IMR-90 (cell line): Measurements from ENCODE around the gene DDAH2. TPM values are rescaled to one million over a fixed set of nuclear protein-coding genes. Genes with fewer than 3 reads are reported as not detected.

Experiments used
- ATAC-seq: fragments of 200-7000 bp; cut with Tn5 transposase; 2 replicates; pipeline ENCODE4 v1.9.1; 2020; ENCODE audit warnings: low read depth, mild to moderate bottlenecking, moderate library complexity
- BruUV-seq: library from RNA; stranded (reverse); fragments of 400-500 nt; replicated peaks from 2 replicates; lab custom pipeline; 2021; lab: Mats Ljungman, UMichigan
- CTCF ChIA-PET: fragments of 300-600 bp; formaldehyde crosslinking; extraction: SDS; loops from one replicate; lab custom pipeline; 2021; ENCODE audit warnings: antibody characterized with exemption; lab: Yijun Ruan, JAX
- POLR2A ChIA-PET: fragments of 300-600 bp; sonication (Branson Sonifier 250); formaldehyde crosslinking; loops from one replicate; lab custom pipeline; 2022; ENCODE audit warnings: antibody characterized with exemption; ENCODE audit not compliant: unreplicated experiment; lab: Charles Lee
- DNase-seq: peaks from one replicate; pipeline ENCODE4 v3.0.0; 2013
- H2AFZ ChIP-seq: replicated peaks from 2 replicates; pipeline ENCODE3; 2013; ENCODE audit warnings: low read length, mild to moderate bottlenecking; ENCODE audit not compliant: poor library complexity
- H2AK5ac ChIP-seq: 2 replicates; pipeline ENCODE4 v1.6.1; 2013; ENCODE audit warnings: low read depth, low read length, inconsistent platforms
- H2AK9ac ChIP-seq: replicated peaks from 2 replicates; pipeline ENCODE3; 2013; ENCODE audit warnings: mild to moderate bottlenecking, low read depth, low read length, moderate library complexity; ENCODE audit not compliant: poor library complexity
- H2BK120ac ChIP-seq: 2 replicates; pipeline ENCODE4 v1.6.1; 2013; ENCODE audit warnings: low read depth, low read length, inconsistent platforms
- H2BK15ac ChIP-seq: 3 replicates; pipeline ENCODE4 v1.6.1; 2013; ENCODE audit warnings: low read depth, low read length, inconsistent platforms
- H2BK20ac ChIP-seq: 2 replicates; pipeline ENCODE4 v1.6.1; 2013; ENCODE audit warnings: low read depth, mild to moderate bottlenecking, inconsistent platforms, low read length, moderate library complexity
- H2BK5ac ChIP-seq: 2 replicates; pipeline ENCODE4 v1.6.1; 2013; ENCODE audit warnings: mild to moderate bottlenecking, low read depth, low read length, inconsistent platforms; ENCODE audit not compliant: poor library complexity, severe bottlenecking
- H3K14ac ChIP-seq: replicated peaks from 2 replicates; pipeline ENCODE4 v1.6.1; 2013; ENCODE audit warnings: low read depth, low read length, inconsistent platforms
- H3K18ac ChIP-seq: 2 replicates; pipeline ENCODE4 v1.6.1; 2013; ENCODE audit warnings: low read depth, low read length, control low read depth
- H3K23ac ChIP-seq: 2 replicates; pipeline ENCODE4 v1.6.1; 2013; ENCODE audit warnings: low read depth, low read length, inconsistent platforms
- H3K27ac ChIP-seq: 2 replicates; pipeline ENCODE4 v1.5.1; 2013; ENCODE audit warnings: mild to moderate bottlenecking, control low read depth, low read length; ENCODE audit not compliant: insufficient read depth
- H3K27me3 ChIP-seq: 2 replicates; pipeline ENCODE4 v1.6.1; 2013; ENCODE audit warnings: low read length; ENCODE audit not compliant: control insufficient read depth, insufficient read depth
- H3K36me3 ChIP-seq: 2 replicates; pipeline ENCODE4 v1.6.1; 2013; ENCODE audit warnings: low read length, mixed read lengths; ENCODE audit not compliant: control insufficient read depth, insufficient read depth
- H3K4ac ChIP-seq: 2 replicates; pipeline ENCODE4 v1.6.1; 2013; ENCODE audit warnings: low read depth, low read length, inconsistent platforms
- H3K4me1 ChIP-seq: 2 replicates; pipeline ENCODE4 v1.6.1; 2013; ENCODE audit warnings: low read length, mixed read lengths; ENCODE audit not compliant: control insufficient read depth, insufficient read depth
- H3K4me2 ChIP-seq: 2 replicates; pipeline ENCODE4 v1.6.1; 2013; ENCODE audit warnings: low read depth, mild to moderate bottlenecking, control low read depth, low read length, moderate library complexity
- H3K4me3 ChIP-seq: 2 replicates; pipeline ENCODE4 v1.5.1; 2013; ENCODE audit warnings: low read depth, mild to moderate bottlenecking, control low read depth, low read length, moderate library complexity; ENCODE audit not compliant: insufficient read depth
- H3K56ac ChIP-seq: 2 replicates; pipeline ENCODE4 v1.6.1; 2013; ENCODE audit warnings: low read length, inconsistent platforms; ENCODE audit not compliant: insufficient read depth; ENCODE audit errors: extremely low read depth
- H3K79me1 ChIP-seq, 2 experiments: 2 replicates each; pipeline ENCODE4 v1.6.1; 2013; ENCODE audit warnings: low read length in 2 of 2, inconsistent platforms in 1 of 2, low read depth in 1 of 2
- H3K9ac ChIP-seq: 2 replicates; pipeline ENCODE4 v1.6.1; 2013; ENCODE audit warnings: low read depth, low read length, control low read depth
- H3K9me1 ChIP-seq: 2 replicates; pipeline ENCODE4 v1.6.1; 2013; ENCODE audit warnings: low read length, inconsistent platforms; ENCODE audit not compliant: insufficient read depth
- H3K9me3 ChIP-seq: 2 replicates; pipeline ENCODE4 v1.6.1; 2013; ENCODE audit warnings: low read length; ENCODE audit not compliant: control insufficient read depth, insufficient read depth
- H4K20me1 ChIP-seq: 2 replicates; pipeline ENCODE4 v1.6.1; 2013; ENCODE audit warnings: low read length, inconsistent platforms; ENCODE audit not compliant: insufficient read depth
- H4K5ac ChIP-seq: 2 replicates; pipeline ENCODE4 v1.6.1; 2013; ENCODE audit warnings: mild to moderate bottlenecking, low read depth, low read length, control low read depth
- H4K8ac ChIP-seq, 2 experiments: 2 replicates each; pipeline ENCODE4 v1.6.1; 2013; ENCODE audit warnings: low read depth in 2 of 2, low read length in 2 of 2, control low read depth in 1 of 2, inconsistent platforms in 1 of 2
- H4K91ac ChIP-seq: 2 replicates; pipeline ENCODE4 v1.6.1; 2013; ENCODE audit warnings: low read depth, low read length, inconsistent platforms; ENCODE audit not compliant: insufficient read depth
- CEBPB ChIP-seq: IDR thresholded peaks from 2 replicates; pipeline ENCODE4 v1.6.1; 2012; ENCODE audit warnings: low read depth, low read length, improper control_type of control experiment
- CHD1 ChIP-seq: IDR thresholded peaks from 2 replicates; pipeline ENCODE4 v1.6.1; 2012; ENCODE audit warnings: low read depth, low read length, improper control_type of control experiment
- CTCF ChIP-seq: conservative IDR thresholded peaks from 2 replicates; pipeline ENCODE4 v1.5.1; 2012; ENCODE audit warnings: mild to moderate bottlenecking, low read depth, low read length, improper control_type of control experiment
- FOS ChIP-seq: fragments of 150-350 bp; IDR thresholded peaks from 2 replicates; pipeline ENCODE4 v1.6.1; 2016; ENCODE audit warnings: low read depth, low read length
- MAFK ChIP-seq: IDR thresholded peaks from 2 replicates; pipeline ENCODE4 v1.6.1; 2012; ENCODE audit warnings: low read depth, low read length, improper control_type of control experiment
- MAZ ChIP-seq: IDR thresholded peaks from 2 replicates; pipeline ENCODE4 v1.6.1; 2012; ENCODE audit warnings: low read depth, mild to moderate bottlenecking, low read length, improper control_type of control experiment, moderate library complexity, borderline replicate concordance
- MXI1 ChIP-seq: IDR thresholded peaks from 2 replicates; pipeline ENCODE4 v1.6.1; 2012; ENCODE audit warnings: low read depth, mild to moderate bottlenecking, low read length, moderate library complexity, borderline replicate concordance
- NFE2L2 ChIP-seq: fragments of 150-350 bp; IDR thresholded peaks from 2 replicates; pipeline ENCODE4 v1.6.1; 2016; ENCODE audit warnings: low read depth, mild to moderate bottlenecking, low read length
- POLR2A ChIP-seq: IDR thresholded peaks from 2 replicates; pipeline ENCODE4 v1.6.1; 2012; ENCODE audit warnings: mild to moderate bottlenecking, low read depth, low read length
- RAD21 ChIP-seq: IDR thresholded peaks from 2 replicates; pipeline ENCODE4 v1.6.1; 2012; ENCODE audit warnings: low read length, improper control_type of control experiment
- RFX5 ChIP-seq: IDR thresholded peaks from 2 replicates; pipeline ENCODE4 v1.8.0; 2012; ENCODE audit warnings: low read depth, mild to moderate bottlenecking, low read length, moderate library complexity
- SMC3 ChIP-seq: fragments of 150-350 bp; IDR thresholded peaks from 2 replicates; pipeline ENCODE4 v1.6.1; 2016; ENCODE audit warnings: low read depth, mild to moderate bottlenecking, antibody characterized with exemption, low read length, moderate library complexity
- WGBS, 2 experiments: methylation state at CpG; one replicate each; pipeline versions ENCODE4 v1.1.5 to v1.1.7; 2013; ENCODE audit warnings: missing lambda C conversion rate in 2 of 2; ENCODE audit not compliant: insufficient read length in 1 of 2; ENCODE audit errors: extremely low coverage in 2 of 2; 5-methylcytosine and 5-hydroxymethylcytosine counted together
- dilution Hi-C: fragments of 300-500 bp; cut with HindIII; formaldehyde crosslinking; loops from one replicate; pipeline ENCODE4 v1.14.3; 2018; ENCODE audit warnings: low sequenced_read_pairs; ENCODE audit not compliant: unreplicated experiment
- in situ Hi-C: fragments of 300-500 bp; cut with MboI; formaldehyde crosslinking; loops from 3 replicates; pipeline ENCODE4 v1.14.3; 2019; ENCODE audit warnings: low sequenced_read_pairs, inconsistent platforms, mixed read lengths
- intact Hi-C: fragments of 100-400 bp; cut with micrococcal nuclease; formaldehyde crosslinking; loops from 2 replicates; pipeline ENCODE4 v1.10.0; 2022
- polyA plus RNA-seq, 3 experiments: library from polyadenylated mRNA; depleted of rRNA; stranded (reverse); fragments of >200 nt; gene quantifications; 2 replicates each; pipeline ENCODE4 v1.2.3, GENCODE V29; 2012; ENCODE audit warnings: low replicate concordance in 1 of 3
- total RNA-seq: library from RNA; depleted of rRNA; stranded (reverse); fragments of >200 nt; gene quantifications from 2 replicates; pipeline ENCODE4 v1.2.3, GENCODE V29; 2012

Gene DDAH2
- total and polyA plus RNA-seq, 2 of the 4 experiments (the other 2 are of a cell fraction): 40.7 to 57.9 TPM

- intact Hi-C loops: loop anchor here (2.0 kb wide), 2 partner anchors 28 to 128 kb away; no protein-coding TSS in a partner anchor
- in situ Hi-C loops: no loop called here
- Histone ChIP-seq H3K9me1 (peaks cover 10% of the 10 kb centered on the region), H2BK20ac (no peak overlapping the region), H3K18ac (peak overlapping the region; percentile 34), H3K23ac (peak overlapping the region; percentile 78), H2AK5ac (peak overlapping the region; percentile 6), H3K79me1 (peaks cover 21 to 41% of the 10 kb centered on the region in 2 experiments), H3K9ac (peak overlapping the region; percentile 77), H2BK5ac (peak overlapping the region; percentile 79), H4K8ac (peak overlapping the region; percentile 43 to 70; a peak in 3 of 4 replicates), H3K4me1 (peaks cover 6% of the 10 kb centered on the region), H3K14ac (peak overlapping the region; percentile 88), H3K27me3 (no peaks in the 10 kb centered on the region), H4K5ac (peak overlapping the region; percentile 13), H2AFZ (peak overlapping the region; percentile 92), H2BK15ac (no peak overlapping the region), H3K27ac (peak overlapping the region; percentile 82), H3K9me3 (no peaks in the 10 kb centered on the region), H3K56ac (peak overlapping the region; percentile 77), H2BK120ac (no peak overlapping the region; the same call in 1 of the 2 replicates), H4K91ac (peak overlapping the region; percentile 65), H4K20me1 (0 out of 2 replicates have a peak, but pooled peaks cover 11% of the 10 kb centered on the region), H2AK9ac (peak overlapping the region; percentile 88), H3K4ac (peak overlapping the region; percentile 70), H3K36me3 (peaks cover 12% of the 10 kb centered on the region), H3K4me3 (peak overlapping the region; percentile 67), H3K4me2 (peak overlapping the region; percentile 97)
- ChIA-PET POLR2A (interaction anchor here (0.9 to 1.2 kb wide), 2 partner anchors 28 to 42 kb away, joined by 3 read pairs; partner anchors contain the start of gene C6orf47), CTCF (interaction anchor here (1.1 to 1.3 kb wide), 2 partner anchors 13 to 89 kb away, joined by 3 read pairs; no protein-coding TSS in a partner anchor)
- TSS peak; percentile 87 for BruUV-seq
- ATAC-seq (peak; percentile 16), DNase-seq (no peak)
- dilution Hi-C loops: no loop called here
- TF ChIP-seq CEBPB (no peak), NFE2L2 (no peak), MAZ (no peak), SMC3 (no peak), CHD1 (no peak), CTCF (no peak), RFX5 (no peak), RAD21 (no peak; the same call in 1 of the 2 replicates), MAFK (no peak), MXI1 (no peak), POLR2A (no peak), FOS (no peak)
- WGBS, 2 experiments: 0% methylated on average over 1 of the region's 10 CpGs; no CpG with 5 or more reads in 1 of the 2 experiments
These were observed 26.7 kb downstream of the DDAH2 start for GRCh38 chr6:31702405-31702818.
